Lung (tissue), 12 donors: ENCODE data around the gene PLA2G4E. TPM values are rescaled to one million over a fixed set of nuclear protein-coding genes. Genes with fewer than 3 reads are reported as not detected.

ENCODE experiments used
- ATAC-seq: fragments of 200-7000 bp; cut with Tn5 transposase; one replicate; pipeline ENCODE4 v1.9.1; 2020; ENCODE audit warnings: moderate number of reproducible peaks; ENCODE audit not compliant: insufficient read depth, low FRiP score
- DNase-seq, 3 donors: peaks; one replicate each; pipeline ENCODE4 v3.0.0-alpha.2; 2013 to 2017
- H3K27ac ChIP-seq, 2 donors: one replicate each; pipeline ENCODE4 v1.5.1; 2013; ENCODE audit warnings: mild to moderate bottlenecking in 2 of 2, moderate library complexity in 2 of 2, control low read depth in 1 of 2, inconsistent platforms in 1 of 2, low read depth in 1 of 2, low read length in 1 of 2
- H3K27me3 ChIP-seq, 3 donors: one replicate each; pipeline ENCODE4 v1.5.1; 2013; ENCODE audit warnings: low read length in 2 of 3; ENCODE audit not compliant: control insufficient read depth in 3 of 3, insufficient read depth in 3 of 3
- H3K36me3 ChIP-seq, 4 donors: one replicate each; pipeline ENCODE4 v1.5.1; 2013; ENCODE audit warnings: low read length in 4 of 4, mild to moderate bottlenecking in 1 of 4, moderate library complexity in 1 of 4; ENCODE audit not compliant: control insufficient read depth in 4 of 4, insufficient read depth in 4 of 4
- H3K4me1 ChIP-seq, 5 donors: one replicate each; pipeline ENCODE4 v1.5.1; 2013; ENCODE audit warnings: low read length in 5 of 5, mild to moderate bottlenecking in 2 of 5, moderate library complexity in 1 of 5; ENCODE audit not compliant: control insufficient read depth in 5 of 5, insufficient read depth in 5 of 5
- H3K4me3 ChIP-seq: one replicate; pipeline ENCODE4 v1.5.1; 2013; ENCODE audit warnings: mild to moderate bottlenecking, control low read depth, moderate library complexity
- H3K9ac ChIP-seq, 2 donors: one replicate each; pipeline ENCODE4 v1.5.1; 2013; ENCODE audit warnings: low read length in 2 of 2, control low read depth in 1 of 2; ENCODE audit not compliant: insufficient read depth in 1 of 2
- H3K9me3 ChIP-seq, 4 donors: one replicate each; pipeline ENCODE4 v1.5.1; 2013; ENCODE audit warnings: low read length in 3 of 4, mild to moderate bottlenecking in 1 of 4, moderate library complexity in 1 of 4; ENCODE audit not compliant: control insufficient read depth in 4 of 4, insufficient read depth in 3 of 4
- WGBS, 2 donors: extraction: QIAGEN DNeasy Blood & Tissue Kit; methylation state at CpG; one replicate each; pipeline ENCODE4 v1.1.7; 2013; 5-methylcytosine and 5-hydroxymethylcytosine counted together
- polyA plus RNA-seq, 2 donors: library from polyadenylated mRNA; stranded (reverse); fragments of 200-250 nt; gene quantifications; one replicate each; pipeline ENCODE4 v1.2.1, GENCODE V29; 2013
- total RNA-seq, 2 donors: library from RNA; depleted of rRNA in 1 of 2; stranded (reverse); fragments of >200 nt in 1 of 2; gene quantifications; one replicate each; pipeline ENCODE4 v1.2.1, GENCODE V29; 2014 to 2021
- TF ChIP-seq, protein P1 (sequence below): IDR thresholded peaks from 2 replicates; pipeline ENCODE4 v1.5.1; 2012; ENCODE audit warnings: mild to moderate bottlenecking; ENCODE audit errors: control extremely low read depth, extremely low read depth
- donor health status: control.
- donor health status: control.
- donor health status: Bipolar disorder and iron deficiency.
- donor health status: healthy.
- donor health status: DM: yes; HTN: yes; CAD: no.

The PLA2G4E gene
- total and polyA plus RNA-seq, 4 donors: 0.38 to 1.7 (median 1.7) TPM; not detected in 1

DNA sequence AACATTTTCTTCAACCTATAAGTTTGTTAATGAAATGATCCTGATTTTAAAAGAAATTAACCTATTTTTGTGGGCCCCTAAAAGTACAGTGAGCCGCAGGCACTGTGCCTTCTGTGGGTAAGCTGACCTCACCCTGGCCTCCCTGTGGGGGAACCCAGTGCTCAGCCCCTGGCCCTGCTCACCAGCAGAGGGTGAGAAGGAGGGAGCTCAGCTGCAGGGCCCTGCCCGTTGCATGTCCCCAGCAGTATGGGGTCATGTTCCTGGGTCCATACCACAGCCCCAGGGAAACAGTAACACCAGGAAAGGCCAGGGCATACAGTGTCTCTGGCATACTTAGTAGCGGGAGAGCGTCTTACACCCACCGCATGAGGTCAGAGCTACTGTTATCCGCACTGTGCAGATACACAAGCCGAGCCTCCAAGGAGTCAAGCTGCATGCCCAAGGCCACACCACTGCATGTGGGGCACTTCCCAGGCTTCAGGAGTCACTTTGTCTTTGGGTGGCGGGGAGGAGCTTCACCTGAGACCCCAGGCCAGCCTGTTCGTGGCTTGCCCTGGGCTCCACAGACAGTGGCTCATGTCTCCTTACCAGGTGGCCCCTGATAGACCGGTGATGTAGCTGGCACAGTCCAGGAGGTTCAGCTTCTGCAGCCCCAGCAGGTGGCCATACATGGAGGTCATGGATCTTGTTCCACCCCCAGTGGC lies 25.9 kb downstream of the PLA2G4E start:
- Histone ChIP-seq H3K36me3 (no peaks in the 10 kb centered on the region), H3K4me3 (no peak overlapping the region), H3K4me1 (no peaks in the 10 kb centered on the region), H3K27me3 (no peaks in the 10 kb centered on the region), H3K9me3 (no peaks in the 10 kb centered on the region), H3K9ac (no peak overlapping the region), H3K27ac (no peak overlapping the region)
- DNase-seq: no peak
- TF ChIP-seq, protein P1, sequence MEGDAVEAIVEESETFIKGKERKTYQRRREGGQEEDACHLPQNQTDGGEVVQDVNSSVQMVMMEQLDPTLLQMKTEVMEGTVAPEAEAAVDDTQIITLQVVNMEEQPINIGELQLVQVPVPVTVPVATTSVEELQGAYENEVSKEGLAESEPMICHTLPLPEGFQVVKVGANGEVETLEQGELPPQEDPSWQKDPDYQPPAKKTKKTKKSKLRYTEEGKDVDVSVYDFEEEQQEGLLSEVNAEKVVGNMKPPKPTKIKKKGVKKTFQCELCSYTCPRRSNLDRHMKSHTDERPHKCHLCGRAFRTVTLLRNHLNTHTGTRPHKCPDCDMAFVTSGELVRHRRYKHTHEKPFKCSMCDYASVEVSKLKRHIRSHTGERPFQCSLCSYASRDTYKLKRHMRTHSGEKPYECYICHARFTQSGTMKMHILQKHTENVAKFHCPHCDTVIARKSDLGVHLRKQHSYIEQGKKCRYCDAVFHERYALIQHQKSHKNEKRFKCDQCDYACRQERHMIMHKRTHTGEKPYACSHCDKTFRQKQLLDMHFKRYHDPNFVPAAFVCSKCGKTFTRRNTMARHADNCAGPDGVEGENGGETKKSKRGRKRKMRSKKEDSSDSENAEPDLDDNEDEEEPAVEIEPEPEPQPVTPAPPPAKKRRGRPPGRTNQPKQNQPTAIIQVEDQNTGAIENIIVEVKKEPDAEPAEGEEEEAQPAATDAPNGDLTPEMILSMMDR: no peak
- 84 to 87% methylated on average over 10 of the region's 10 CpGs for WGBS, 2 donors
- ATAC-seq: no peak

DNA sequence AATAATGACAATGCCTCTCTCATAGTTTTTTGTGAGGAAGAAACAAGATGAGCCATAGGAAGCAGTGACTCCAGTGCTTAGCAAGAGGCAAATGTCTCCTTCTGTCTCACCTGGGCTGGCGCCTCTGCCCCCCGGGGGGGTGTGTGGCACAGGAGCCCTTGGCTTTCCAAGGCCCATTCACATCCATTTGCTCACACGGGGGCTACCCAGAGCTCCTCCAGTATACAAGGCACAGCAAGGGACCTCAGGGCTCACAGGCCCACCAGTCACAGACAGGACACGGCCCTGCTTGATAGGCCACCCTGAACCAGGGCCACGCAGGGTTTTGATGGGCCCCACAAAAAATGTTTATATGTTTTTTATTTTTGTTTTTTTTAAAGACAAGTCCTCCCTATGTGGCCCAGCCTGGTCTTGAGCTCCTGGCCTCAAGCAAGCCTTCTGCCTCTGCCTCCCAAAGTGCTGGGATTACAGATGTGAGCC lies 26.6 kb downstream of the PLA2G4E start:
- H3K36me3 ChIP-seq: no peaks in the 10 kb centered on the region
- no peak for ATAC-seq
- no peak for DNase-seq

DNA sequence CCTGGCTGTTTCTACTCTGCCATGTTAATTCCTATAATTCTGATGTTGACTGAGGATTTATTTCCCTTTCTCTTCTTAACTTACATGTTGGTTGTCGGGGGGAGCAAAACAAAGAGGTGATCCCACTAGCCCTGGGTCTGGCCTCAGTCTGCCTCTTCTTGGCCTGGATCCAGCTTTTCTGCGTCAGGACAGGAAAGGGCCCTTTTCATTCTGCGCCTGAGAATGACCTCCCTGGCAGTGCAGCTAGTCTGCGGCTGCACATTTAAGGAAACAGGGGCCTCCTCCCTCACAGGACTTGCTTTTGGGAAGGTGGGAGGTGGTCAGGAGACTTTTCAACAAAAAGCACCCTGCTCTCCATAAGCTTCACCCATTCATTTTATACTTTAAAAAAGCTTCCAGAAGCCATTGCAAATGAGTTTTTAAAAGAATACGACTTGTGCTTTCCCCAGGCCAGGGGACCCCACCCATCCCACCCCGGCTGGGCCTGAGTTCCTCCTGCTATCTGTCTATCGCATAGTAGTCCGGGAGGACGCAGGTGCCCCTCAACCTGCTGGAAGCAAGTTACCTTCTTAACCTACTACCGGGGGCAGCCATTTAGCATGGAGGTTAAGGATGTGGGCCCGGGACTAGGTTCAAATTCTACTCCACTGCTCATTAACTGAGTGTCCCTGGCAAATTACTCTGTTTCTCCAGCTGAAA lies 27.2 kb downstream of the PLA2G4E start:
- WGBS, 2 donors: 68 to 78% methylated on average over 11 of the region's 11 CpGs
- no peak for ATAC-seq

More for the DNA sequence above, 26.6 kb downstream of the PLA2G4E start:
- H3K9ac ChIP-seq: no peak overlapping the region
- H3K9me3 ChIP-seq: no peaks in the 10 kb centered on the region
- no peaks in the 10 kb centered on the region for H3K27me3 ChIP-seq
- no peak overlapping the region for H3K27ac ChIP-seq
- WGBS, 2 donors: 81 to 84% methylated on average over 5 of the region's 5 CpGs
- no peaks in the 10 kb centered on the region for H3K4me1 ChIP-seq
- H3K4me3 ChIP-seq: no peak overlapping the region
- TF ChIP-seq, protein P1: no peak

More for the DNA sequence above, 27.2 kb downstream of the PLA2G4E start:
- no peaks in the 10 kb centered on the region for H3K9me3 ChIP-seq
- H3K9ac ChIP-seq: no peak overlapping the region
- H3K27me3 ChIP-seq: peaks cover 0 to under 1% (median 0%) of the 10 kb centered on the region in 3 donors
- H3K4me3 ChIP-seq: no peak overlapping the region
- H3K27ac ChIP-seq: no peak overlapping the region
- H3K4me1 ChIP-seq: no peaks in the 10 kb centered on the region
- DNase-seq: no peak
- TF ChIP-seq, protein P1: no peak
- no peaks in the 10 kb centered on the region for H3K36me3 ChIP-seq
